HepG2 (cell line): ENCODE results near the gene SPRR2D.

ENCODE experiments used
- SUZ12 ChIP-seq: fragments of 150-350 bp; IDR thresholded peaks from 2 replicates; pipeline ENCODE4 v1.6.1; 2014; ENCODE audit warnings: low read depth, low read length
- TF ChIP-seq, protein P1 (sequence below): IDR thresholded peaks from 2 replicates; pipeline ENCODE4 v1.6.1; 2016; ENCODE audit warnings: low read depth

DNA sequence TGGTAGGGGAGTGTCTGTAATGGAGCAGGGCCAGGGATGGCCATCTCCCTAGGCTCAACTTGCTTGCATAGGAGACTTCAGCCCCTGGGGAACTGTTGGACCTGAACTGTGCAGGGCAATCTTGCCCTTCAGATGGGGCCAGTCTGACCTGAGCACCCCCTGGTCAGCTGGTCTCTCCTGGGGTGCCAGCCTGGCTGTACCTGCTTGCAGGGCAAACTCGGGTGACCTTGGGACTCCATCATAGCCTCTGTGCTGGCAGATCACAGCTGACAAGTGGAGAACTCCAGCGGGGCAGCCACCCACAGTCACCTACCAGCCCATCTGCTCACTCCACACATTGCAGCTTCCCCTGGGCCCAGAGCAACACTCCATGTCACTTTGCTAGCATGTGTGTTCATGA is 8.3 kb upstream of the SPRR2D start:
- TF ChIP-seq, protein P1, sequence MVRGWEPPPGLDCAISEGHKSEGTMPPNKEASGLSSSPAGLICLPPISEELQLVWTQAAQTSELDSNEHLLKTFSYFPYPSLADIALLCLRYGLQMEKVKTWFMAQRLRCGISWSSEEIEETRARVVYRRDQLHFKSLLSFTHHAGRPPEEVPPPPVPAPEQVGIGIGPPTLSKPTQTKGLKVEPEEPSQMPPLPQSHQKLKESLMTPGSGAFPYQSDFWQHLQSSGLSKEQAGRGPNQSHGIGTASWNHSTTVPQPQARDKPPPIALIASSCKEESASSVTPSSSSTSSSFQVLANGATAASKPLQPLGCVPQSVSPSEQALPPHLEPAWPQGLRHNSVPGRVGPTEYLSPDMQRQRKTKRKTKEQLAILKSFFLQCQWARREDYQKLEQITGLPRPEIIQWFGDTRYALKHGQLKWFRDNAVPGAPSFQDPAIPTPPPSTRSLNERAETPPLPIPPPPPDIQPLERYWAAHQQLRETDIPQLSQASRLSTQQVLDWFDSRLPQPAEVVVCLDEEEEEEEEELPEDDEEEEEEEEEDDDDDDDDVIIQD = no peak
- TF ChIP-seq SUZ12 = no peak
